Measurements from ENCODE around the gene INO80B.

Gene INO80B

DNA sequence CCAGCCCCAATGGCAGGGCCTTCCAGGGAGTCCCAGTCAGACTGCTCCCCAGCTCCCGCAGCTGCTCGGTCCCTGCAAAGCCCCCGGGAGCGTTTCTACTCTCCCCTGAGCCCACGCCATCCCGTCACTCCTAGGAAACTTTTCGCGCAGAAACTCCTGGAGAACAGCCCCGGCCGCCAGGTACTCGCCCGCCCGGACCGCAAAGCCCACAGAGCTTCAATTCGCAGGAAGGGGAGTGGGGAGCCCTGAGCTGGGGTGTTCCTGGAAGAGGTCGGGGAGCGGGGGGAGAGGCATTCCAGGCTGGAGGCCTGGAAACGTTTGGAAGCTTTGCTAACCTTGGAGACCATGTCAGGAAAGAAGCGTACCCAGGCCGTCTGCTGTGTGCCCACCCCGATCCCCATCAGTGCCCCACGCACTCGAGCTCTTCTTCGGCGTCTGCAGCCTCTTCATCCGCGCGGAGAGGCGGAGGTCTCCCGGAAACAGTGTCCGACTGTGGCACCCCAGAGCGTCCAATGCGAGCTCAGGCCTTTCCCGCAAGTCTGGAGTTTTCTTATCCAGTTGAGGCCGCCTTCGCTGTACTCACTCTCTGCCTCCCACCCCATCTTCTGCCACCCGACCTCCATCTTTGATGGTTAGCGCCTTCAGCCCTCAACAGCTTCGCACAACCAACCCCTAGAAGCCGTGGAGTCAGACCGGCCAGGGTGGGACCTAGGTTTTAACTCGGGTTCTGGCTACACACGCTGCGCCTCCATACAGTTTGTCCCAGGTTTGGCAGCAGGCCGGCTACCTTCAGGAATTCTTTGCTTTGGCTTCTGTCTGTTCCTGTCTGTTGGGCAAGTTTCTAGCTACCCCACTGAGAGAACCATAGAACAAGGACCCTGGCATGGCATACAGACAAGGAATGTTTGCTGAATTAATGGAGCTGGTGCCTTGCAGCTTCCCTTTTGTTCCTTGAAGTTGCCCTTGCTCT, 48.9 kb downstream of the INO80B start:
- DNase-seq: no peak

DNA sequence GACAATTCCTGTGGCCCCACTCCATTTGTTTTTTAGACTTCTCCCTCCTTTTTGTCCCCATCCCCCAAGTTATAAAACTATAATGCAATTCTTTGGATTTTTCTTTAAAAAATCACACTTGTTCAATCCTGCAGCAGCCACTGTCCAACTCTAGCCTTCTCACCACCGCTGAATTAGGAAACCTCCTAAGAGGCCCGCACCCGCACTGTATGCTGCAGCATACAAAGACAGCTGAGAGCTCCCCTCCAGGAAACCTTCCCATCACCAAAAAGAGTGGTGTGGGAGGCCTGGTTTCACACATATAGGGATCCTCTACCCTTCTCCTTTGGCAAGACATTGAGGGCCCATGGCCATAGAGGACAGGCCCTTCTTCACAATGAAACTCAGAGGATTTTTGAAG, 49.7 kb downstream of the INO80B start:
- no peak for DNase-seq

DNA sequence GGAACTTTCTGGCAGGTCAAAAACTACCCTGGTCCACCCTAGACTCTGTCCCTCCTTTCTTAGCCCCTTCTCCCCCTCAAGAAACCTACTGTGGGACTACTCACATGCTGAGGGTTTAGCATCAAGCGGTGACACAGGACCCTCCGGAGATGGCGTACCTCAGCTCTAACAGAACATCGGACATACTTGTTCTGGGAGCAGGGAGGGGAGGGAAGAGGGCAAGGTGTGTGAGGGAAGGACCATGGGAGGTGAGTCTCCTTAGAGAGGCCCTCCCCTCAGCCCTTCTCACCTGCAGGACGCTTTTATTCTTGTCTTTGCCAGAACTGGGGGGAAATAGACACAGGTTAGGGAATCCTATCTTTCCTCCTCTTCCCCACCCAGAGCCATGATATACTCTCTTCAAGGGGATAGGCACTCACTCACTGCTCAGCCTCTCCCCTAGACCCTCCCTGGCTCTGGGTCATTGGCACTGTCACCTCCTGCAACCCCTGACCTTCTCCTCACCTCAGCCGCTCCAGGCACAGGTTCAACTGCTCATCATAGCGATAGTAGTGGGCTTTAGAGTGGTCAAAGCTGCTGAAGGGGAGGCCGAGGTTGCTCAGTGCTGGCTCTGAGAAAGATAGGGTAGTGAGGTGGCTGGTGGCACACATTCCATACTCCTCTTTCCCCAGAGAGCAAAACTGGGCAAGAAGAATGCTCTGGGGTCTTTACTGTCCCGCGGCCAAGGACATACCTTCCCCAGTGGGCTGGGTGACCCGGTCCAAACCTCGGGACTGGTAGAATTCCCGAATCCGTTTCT, 50.8 kb downstream of the INO80B start:
- DNase-seq: no peak

DNA sequence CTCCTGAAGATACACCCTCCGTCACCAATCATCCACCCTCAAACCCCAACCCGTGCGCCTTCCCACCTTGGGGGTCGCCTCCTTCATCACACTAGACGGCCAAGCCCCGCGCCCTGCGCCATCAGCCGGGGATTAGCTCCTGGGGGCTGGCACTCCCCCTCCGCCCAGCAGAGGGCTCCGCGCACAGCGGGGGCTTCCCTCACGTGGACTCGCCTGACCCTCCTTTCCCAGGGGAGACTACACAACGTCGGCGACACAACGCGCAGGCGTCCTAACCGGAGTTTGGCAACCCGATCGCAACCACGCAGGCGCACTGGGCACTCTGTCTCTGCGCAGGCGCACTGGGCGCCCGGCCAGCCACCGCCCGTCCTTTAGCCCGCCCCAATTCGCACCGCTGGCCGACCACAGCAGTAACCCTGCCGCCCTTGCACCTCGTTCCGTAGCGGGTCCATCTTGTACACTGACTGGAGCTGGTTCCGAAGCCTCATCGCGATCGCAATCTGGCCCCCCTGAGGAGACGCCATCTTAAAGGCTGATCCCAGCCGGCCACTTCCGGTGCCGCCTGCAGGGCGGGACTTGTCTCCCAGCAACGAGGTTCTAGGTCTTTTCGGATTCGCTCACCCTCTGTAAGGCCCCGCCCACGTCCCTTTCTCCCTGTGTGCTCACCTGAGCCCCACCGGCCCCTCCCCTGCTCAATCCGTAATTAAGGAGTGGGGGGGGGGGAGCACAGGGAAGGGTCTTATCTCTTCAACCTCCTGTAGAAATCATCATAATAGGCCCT, 52.4 kb downstream of the INO80B start, which contains the start of gene PCGF1:
TSS of gene PCGF1 (minus strand) at position 551 of the 781 bp plus-strand sequence. CDS start at position 524, 27 bp downstream.
- DNase-seq: peak; percentile 98 to 99

Data from NCI-H1930 (cell line).